Neural progenitor cell (in vitro differentiated cells): ENCODE results near the gene NAT14. TPM values are rescaled to one million over a fixed set of nuclear protein-coding genes. Genes with fewer than 3 reads are reported as not detected.

Experiments
- DNase-seq: peaks from one replicate; pipeline ENCODE4 v3.0.0-alpha.2; 2016; ENCODE audit warnings: low spot score
- H2AFZ ChIP-seq: fragments of 200-600 bp; sonication (generic); replicated peaks from 2 replicates; pipeline ENCODE4 v1.6.1; 2016; ENCODE audit warnings: antibody characterized with exemption
- H3F3A ChIP-seq: fragments of 200-600 bp; sonication (generic); 2 replicates; pipeline ENCODE4 v1.6.1; 2016; ENCODE audit warnings: antibody characterized with exemption, low read depth
- H3K27ac ChIP-seq: fragments of 200-600 bp; sonication (generic); 2 replicates; pipeline ENCODE4 v1.5.1; 2016; ENCODE audit warnings: mild to moderate bottlenecking
- H3K27me3 ChIP-seq: fragments of 200-600 bp; sonication (generic); 2 replicates; pipeline ENCODE4 v1.6.1; 2016; ENCODE audit warnings: mild to moderate bottlenecking, moderate library complexity
- H3K36me3 ChIP-seq: fragments of 200-600 bp; sonication (generic); 2 replicates; pipeline ENCODE4 v1.5.1; 2016
- H3K4me1 ChIP-seq: fragments of 200-600 bp; sonication (generic); 2 replicates; pipeline ENCODE4 v1.6.1; 2016; ENCODE audit warnings: mixed run types
- H3K4me2 ChIP-seq: fragments of 200-600 bp; sonication (generic); 2 replicates; pipeline ENCODE4 v1.6.1; 2016
- H3K4me3 ChIP-seq: fragments of 200-600 bp; sonication (generic); 2 replicates; pipeline ENCODE4 v1.5.1; 2016
- H3K79me2 ChIP-seq: fragments of 200-600 bp; sonication (generic); 2 replicates; pipeline ENCODE4 v1.6.1; 2016; ENCODE audit warnings: low read depth
- H3K9ac ChIP-seq: fragments of 200-600 bp; sonication (generic); 2 replicates; pipeline ENCODE4 v1.6.1; 2016
- H3K9me3 ChIP-seq: fragments of 200-600 bp; sonication (generic); 2 replicates; pipeline ENCODE4 v1.5.1; 2016; ENCODE audit warnings: low read depth
- H4K20me1 ChIP-seq: fragments of 200-600 bp; sonication (generic); 2 replicates; pipeline ENCODE4 v1.6.1; 2016; ENCODE audit warnings: low read depth
- H3K27ac Mint-ChIP-seq: 3 replicates; pipeline ENCODE4 v1.8.0; 2021; ENCODE audit warnings: mixed read lengths
- H3K27me3 Mint-ChIP-seq: 2 replicates; pipeline ENCODE4 v1.8.0; 2022; ENCODE audit warnings: low read depth, mild to moderate bottlenecking, inconsistent platforms, moderate library complexity, mixed read lengths; ENCODE audit not compliant: insufficient read depth
- H3K36me3 Mint-ChIP-seq: 3 replicates; pipeline ENCODE4 v1.8.0; 2021; ENCODE audit warnings: mixed read lengths
- H3K4me1 Mint-ChIP-seq: 3 replicates; pipeline ENCODE4 v1.8.0; 2021; ENCODE audit warnings: mixed read lengths
- H3K4me3 Mint-ChIP-seq: 3 replicates; pipeline ENCODE4 v1.8.0; 2021; ENCODE audit warnings: mild to moderate bottlenecking, moderate library complexity, mixed read lengths
- H3K9me3 Mint-ChIP-seq: 3 replicates; pipeline ENCODE4 v1.8.0; 2020; ENCODE audit warnings: mixed read lengths
- EZH2 ChIP-seq: fragments of 200-600 bp; sonication (generic); IDR thresholded peaks from 2 replicates; pipeline ENCODE4 v1.6.1; 2017; ENCODE audit warnings: antibody characterized with exemption, mild to moderate bottlenecking, moderate library complexity
- EZH2phosphoT487 ChIP-seq: fragments of 200-600 bp; sonication (generic); IDR thresholded peaks from 2 replicates; pipeline ENCODE4 v1.6.1; 2017; ENCODE audit warnings: antibody characterized with exemption
- total RNA-seq: library from RNA; depleted of rRNA; stranded (reverse); fragments of >200 nt; gene quantifications from 2 replicates; pipeline ENCODE4 v1.2.3, GENCODE V29; 2015; ENCODE audit warnings: low replicate concordance
- TF ChIP-seq, protein P1 (sequence below): fragments of 200-600 bp; sonication (generic); IDR thresholded peaks from 2 replicates; pipeline ENCODE4 v1.5.1; 2017; ENCODE audit warnings: antibody characterized with exemption, mild to moderate bottlenecking

The NAT14 gene
- total RNA-seq, 1 donor from 2014 or later = 16.2 TPM

GRCh38 chr19:55500368-55500952, 15.5 kb downstream of the NAT14 start:
- Histone ChIP-seq H2AFZ (no peak overlapping the region), H3K4me3 (no peak overlapping the region), H3K27ac (no peak overlapping the region), H3K36me3 (no peaks in the 10 kb centered on the region), H3K9ac (no peak overlapping the region), H3K4me2 (no peak overlapping the region), H3K27me3 (peaks cover 34% of the 10 kb centered on the region), H3F3A (no peaks in the 10 kb centered on the region), H3K4me1 (no peaks in the 10 kb centered on the region), H3K9me3 (no peaks in the 10 kb centered on the region), H4K20me1 (no peaks in the 10 kb centered on the region), H3K79me2 (no peaks in the 10 kb centered on the region)
- DNase-seq = no peak
- Mint-ChIP-seq H3K4me3 (no peak overlapping the region), H3K27ac (no peak overlapping the region), H3K36me3 (peaks cover 9% of the 10 kb centered on the region), H3K9me3 (peaks cover 14% of the 10 kb centered on the region), H3K4me1 (peaks cover 13% of the 10 kb centered on the region), H3K27me3 (peaks cover 11% of the 10 kb centered on the region)
- no peak for TF ChIP-seq EZH2
- TF ChIP-seq, protein P1, sequence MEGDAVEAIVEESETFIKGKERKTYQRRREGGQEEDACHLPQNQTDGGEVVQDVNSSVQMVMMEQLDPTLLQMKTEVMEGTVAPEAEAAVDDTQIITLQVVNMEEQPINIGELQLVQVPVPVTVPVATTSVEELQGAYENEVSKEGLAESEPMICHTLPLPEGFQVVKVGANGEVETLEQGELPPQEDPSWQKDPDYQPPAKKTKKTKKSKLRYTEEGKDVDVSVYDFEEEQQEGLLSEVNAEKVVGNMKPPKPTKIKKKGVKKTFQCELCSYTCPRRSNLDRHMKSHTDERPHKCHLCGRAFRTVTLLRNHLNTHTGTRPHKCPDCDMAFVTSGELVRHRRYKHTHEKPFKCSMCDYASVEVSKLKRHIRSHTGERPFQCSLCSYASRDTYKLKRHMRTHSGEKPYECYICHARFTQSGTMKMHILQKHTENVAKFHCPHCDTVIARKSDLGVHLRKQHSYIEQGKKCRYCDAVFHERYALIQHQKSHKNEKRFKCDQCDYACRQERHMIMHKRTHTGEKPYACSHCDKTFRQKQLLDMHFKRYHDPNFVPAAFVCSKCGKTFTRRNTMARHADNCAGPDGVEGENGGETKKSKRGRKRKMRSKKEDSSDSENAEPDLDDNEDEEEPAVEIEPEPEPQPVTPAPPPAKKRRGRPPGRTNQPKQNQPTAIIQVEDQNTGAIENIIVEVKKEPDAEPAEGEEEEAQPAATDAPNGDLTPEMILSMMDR = no peak
- no peak for TF ChIP-seq EZH2phosphoT487

DNA sequence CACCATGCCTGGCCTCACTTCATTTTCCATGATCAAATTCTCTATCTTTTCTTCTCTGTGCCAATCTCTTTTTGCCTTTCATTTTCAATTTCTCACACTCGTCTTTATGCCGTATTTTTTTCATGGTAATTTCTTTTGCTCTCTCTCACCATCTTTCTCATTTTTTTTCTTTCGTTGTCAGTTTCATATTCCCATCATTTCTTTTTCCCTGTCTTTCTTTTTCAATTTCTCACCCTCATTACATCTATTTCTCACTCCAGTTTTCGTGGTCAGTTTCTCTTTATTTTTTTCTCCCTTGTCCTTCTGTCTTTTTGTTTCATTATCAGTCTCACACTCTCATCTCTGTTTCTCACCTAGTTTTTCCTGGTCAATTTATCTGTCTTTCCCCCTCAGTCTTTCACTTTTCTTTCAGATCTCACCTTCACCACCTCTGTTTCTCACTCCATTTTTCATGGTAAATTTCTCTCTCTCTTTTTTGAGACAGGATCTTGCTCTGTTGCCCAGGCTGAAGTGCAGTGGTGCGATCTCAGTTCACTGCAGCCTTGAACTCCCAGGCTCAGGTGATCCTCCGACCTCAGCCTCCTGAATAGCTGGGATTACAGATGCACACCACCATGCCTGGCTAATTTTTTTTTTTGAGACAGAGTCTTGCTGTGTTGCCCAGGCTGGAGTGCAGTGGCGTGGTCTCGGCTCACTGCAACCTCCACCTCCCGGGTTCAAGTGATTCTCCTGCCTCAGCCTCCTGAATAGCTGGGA, 17.4 kb downstream of the NAT14 start:
- no peak overlapping the region for H3K27ac ChIP-seq
- peaks cover 9% of the 10 kb centered on the region for H3K36me3 Mint-ChIP-seq
- no peak overlapping the region for H3K9ac ChIP-seq
- no peaks in the 10 kb centered on the region for H3K9me3 ChIP-seq
- H3K4me2 ChIP-seq = no peak overlapping the region
- H3K27ac Mint-ChIP-seq = no peak overlapping the region
- no peaks in the 10 kb centered on the region for H3K36me3 ChIP-seq
- H3K4me1 ChIP-seq = no peaks in the 10 kb centered on the region
- no peaks in the 10 kb centered on the region for H3K79me2 ChIP-seq
- no peak for DNase-seq
- no peak overlapping the region for H3K4me3 ChIP-seq
- peaks cover 14% of the 10 kb centered on the region for H3K9me3 Mint-ChIP-seq
- no peak overlapping the region for H3K4me3 Mint-ChIP-seq
- H3F3A ChIP-seq = no peaks in the 10 kb centered on the region
- no peak overlapping the region for H2AFZ ChIP-seq
- TF ChIP-seq EZH2phosphoT487 = no peak
- TF ChIP-seq, protein P1 = no peak
- H3K27me3 Mint-ChIP-seq = peaks cover 9% of the 10 kb centered on the region
- H3K4me1 Mint-ChIP-seq = peaks cover 8% of the 10 kb centered on the region
- H4K20me1 ChIP-seq = no peaks in the 10 kb centered on the region
- H3K27me3 ChIP-seq = peaks cover 35% of the 10 kb centered on the region

- Histone ChIP-seq H3K79me2 (no peaks in the 10 kb centered on the region), H3K27me3 (peaks cover 35% of the 10 kb centered on the region), H3K36me3 (no peaks in the 10 kb centered on the region), H2AFZ (no peak overlapping the region), H3K4me2 (no peak overlapping the region), H3K9me3 (no peaks in the 10 kb centered on the region), H3K4me3 (no peak overlapping the region), H3K27ac (no peak overlapping the region), H3K9ac (no peak overlapping the region), H3K4me1 (no peaks in the 10 kb centered on the region), H3F3A (no peaks in the 10 kb centered on the region), H4K20me1 (no peaks in the 10 kb centered on the region)
- Mint-ChIP-seq H3K27ac (no peak overlapping the region), H3K4me3 (peak overlapping the region; percentile 28), H3K4me1 (peaks cover 13% of the 10 kb centered on the region), H3K36me3 (peaks cover 9% of the 10 kb centered on the region), H3K27me3 (peaks cover 12% of the 10 kb centered on the region), H3K9me3 (peaks cover 14% of the 10 kb centered on the region)
- TF ChIP-seq EZH2phosphoT487 (no peak), EZH2 (no peak)
- TF ChIP-seq, protein P1 = no peak
- DNase-seq = no peak
Measured at GRCh38 chr19:55503157-55503501, 18.1 kb downstream of the NAT14 start.
